Cardiac septum (tissue), 1 donor: ENCODE results near the gene FOS. TPM values are rescaled to one million over a fixed set of nuclear protein-coding genes. Genes with fewer than 3 reads are reported as not detected.
"Not testable (repeated sequence)": the region's sequence is repeated elsewhere in the genome, so short reads cannot be mapped to it uniquely, and the experiment has no call there.

Experiments used
- DNase-seq: peaks from one replicate; pipeline ENCODE4 v3.0.0-alpha.2; 2020; ENCODE audit warnings: low spot score
- intact Hi-C: fragments of 100-400 bp; cut with DNase I; formaldehyde crosslinking; loops from one replicate; pipeline ENCODE4 v1.14.0; 2022
- long read RNA-seq: library from polyadenylated mRNA; unstranded; transcript quantifications from one replicate; pipeline ENCODE4 v2.0.0, GENCODE V29; 2021
- total RNA-seq: library from RNA; stranded (reverse); fragmentation: NEBNext Ultra II Directional; extraction: Animal tissue kit (Norgen Biotek cat#: 25700); gene quantifications from one replicate; pipeline ENCODE4 v1.2.1, GENCODE V29; 2021
- donor health status: DM: no; HTN: no; CAD: no.

The FOS gene
- total RNA-seq: 25.8 TPM
- long read RNA-seq, transcript FOS-201 (4 exons, 2,158 nt): major isoform, 7 of 12 reads
- long read RNA-seq, partial matches to known transcripts: 0 of 12 reads
- long read RNA-seq, other reads (novel, unspliced or antisense): 2 of 12 reads

GRCh38 chr14:75278422-75279152 lies at the start of gene FOS:
TSS of gene FOS (plus strand) at chr14:75278828. CDS start at chr14:75278983, 155 bp downstream.
- DNase-seq: peak; percentile 98
- intact Hi-C loops: loop anchor here (5.0 kb wide), 1 partner anchor 131 kb away; no protein-coding TSS in a partner anchor

DNA sequence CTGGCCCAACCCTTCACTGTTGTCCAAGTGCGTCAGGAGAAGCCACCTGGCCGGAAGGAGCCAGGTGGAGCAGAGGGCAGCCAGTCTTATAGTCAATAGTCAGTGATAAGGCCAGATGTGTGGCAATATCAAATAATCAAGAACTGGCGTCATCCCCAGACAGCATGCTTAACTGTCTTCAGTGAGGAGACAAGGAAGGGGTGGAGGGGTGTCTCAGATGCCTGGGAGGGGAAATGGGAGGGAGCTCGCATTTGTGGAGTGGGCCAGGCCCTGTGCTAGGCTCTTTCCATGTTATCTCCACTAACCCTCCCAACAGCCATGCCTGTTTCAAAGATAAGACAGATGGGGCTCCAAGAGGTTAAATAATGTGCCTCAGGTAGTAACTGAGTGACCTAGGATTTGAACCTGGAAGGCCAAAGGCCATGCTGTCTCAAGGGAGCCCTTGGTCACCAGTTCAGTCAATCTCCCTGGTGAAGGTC lies 48.9 kb upstream of the FOS start:
- DNase-seq: no peak
- intact Hi-C loops: no loop called here

- intact Hi-C loops: no loop called here
- DNase-seq: no peak
These were observed 48.4 kb upstream of the FOS start for GRCh38 chr14:75230140-75230792.

DNA sequence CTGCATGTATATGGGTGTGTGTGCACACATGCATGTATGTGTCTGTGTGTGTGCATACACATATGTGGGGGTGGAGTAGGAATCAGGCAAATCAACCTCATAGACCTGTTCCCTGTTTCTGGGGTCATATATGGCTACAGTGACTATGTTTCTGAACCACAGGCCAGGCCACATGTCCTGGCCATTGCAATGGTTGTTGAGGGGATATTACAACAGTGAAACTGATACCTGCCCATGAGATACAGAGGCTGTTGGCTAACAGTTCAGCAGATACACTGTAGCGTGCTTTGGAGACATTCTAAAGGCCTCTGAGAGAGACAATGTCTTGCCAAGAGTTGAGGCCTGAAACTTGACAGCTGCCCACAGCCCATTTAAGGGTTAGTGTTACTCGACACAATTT lies 47.3 kb upstream of the FOS start:
- DNase-seq: no peak
- intact Hi-C loops: no loop called here

- no peak for DNase-seq
- intact Hi-C loops: no loop called here
These were observed 46.4 kb upstream of the FOS start for GRCh38 chr14:75232191-75232590.

GRCh38 chr14:75232597-75232996 lies 46.0 kb upstream of the FOS start:
- no peak for DNase-seq
- intact Hi-C loops: no loop called here

DNA sequence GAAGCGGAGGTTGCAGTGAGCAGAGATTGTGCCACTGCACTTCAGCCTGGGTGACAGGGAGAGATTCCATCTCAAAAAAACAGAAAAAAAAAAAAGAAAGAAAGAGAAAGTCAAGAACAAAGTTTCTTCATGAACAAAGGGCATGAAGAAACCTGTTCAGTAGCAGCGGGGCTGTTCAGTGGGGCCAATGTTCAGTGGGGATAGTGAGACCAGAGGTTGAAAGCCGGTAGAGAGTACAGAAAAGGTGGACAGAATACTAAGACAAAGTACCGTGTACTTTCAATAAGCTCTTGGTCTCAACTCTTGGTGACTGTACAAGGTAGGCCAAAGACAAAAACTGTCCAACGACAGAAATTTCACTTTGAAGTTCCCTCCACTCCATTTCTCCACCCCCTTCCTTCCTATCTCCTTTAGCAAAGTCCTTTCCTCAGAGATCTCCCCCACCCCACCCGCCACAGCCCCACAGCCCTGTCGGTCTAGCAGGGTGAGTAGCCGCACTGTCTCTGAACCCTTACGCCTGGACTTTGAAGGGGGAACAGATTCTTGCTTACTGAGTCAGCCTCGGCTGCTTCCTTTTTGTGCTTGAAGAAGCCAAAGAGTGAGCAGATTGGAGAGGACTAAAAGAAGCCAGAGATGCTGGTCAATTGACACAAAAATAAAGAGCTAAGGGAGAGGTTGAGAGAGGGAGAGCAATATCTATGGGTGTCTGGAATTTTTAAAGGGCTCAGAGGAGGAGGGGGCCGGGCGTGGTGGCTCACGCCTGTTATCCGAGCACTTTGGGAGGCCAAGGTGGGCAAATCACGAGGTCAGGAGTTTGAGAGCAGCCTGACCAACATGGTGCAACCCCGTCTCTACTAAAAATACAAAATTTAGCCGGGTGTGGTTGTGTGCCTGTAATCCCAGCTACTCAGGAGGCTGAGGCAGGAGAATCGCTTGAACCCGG lies 44.2 kb upstream of the FOS start:
- DNase-seq: no peak
- intact Hi-C loops: loop anchor here (5.0 kb wide), 1 partner anchor 58 kb away; no protein-coding TSS in a partner anchor

DNA sequence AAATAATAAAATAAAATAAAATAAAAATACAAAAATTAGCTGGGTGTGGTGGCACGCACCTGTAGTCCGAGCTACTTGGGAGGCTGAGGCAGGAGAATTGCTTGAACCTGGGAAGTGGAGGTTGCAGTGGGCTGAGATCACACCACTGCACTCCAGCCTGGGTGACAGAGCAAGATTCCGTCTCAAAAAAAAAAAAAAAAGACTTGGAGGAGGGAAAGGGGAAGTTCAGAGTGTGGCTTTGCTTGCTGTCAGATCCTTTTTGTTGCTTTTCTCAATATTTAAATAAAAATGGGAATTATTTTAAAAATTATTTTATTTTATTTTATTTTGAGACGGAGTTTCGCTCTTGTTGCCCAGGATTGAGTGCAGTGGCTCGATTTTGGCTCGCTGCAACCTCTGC lies 43.4 kb upstream of the FOS start:
- intact Hi-C loops: loop anchor here (5.0 kb wide), 1 partner anchor 57 kb away; no protein-coding TSS in a partner anchor

DNA sequence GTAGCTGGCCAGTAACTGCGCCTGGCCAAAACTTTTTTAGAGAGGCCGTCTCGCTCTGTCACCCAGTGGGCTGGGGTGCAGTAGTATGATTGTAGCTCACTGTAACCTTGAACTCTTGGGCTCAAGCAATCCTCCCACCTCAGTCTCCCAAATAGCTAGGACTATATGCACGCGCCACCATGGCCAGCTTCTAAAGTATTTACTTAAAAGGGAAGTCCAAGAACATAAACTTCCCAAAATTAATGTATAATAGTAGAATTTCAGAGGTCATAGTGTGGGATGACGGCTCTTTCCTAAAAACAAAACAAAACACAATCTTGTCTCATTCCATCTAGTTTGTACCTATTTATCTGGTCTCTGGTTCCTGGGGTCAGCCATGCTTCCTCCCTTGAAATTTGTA lies 42.2 kb upstream of the FOS start:
- intact Hi-C loops: loop anchor here (5.0 kb wide), 1 partner anchor 56 kb away; no protein-coding TSS in a partner anchor
- no peak for DNase-seq

More for the DNA sequence above, 43.4 kb upstream of the FOS start:
- DNase-seq: not testable (repeated sequence)

- intact Hi-C loops: loop anchor here (1.0 to 5.0 kb wide), 2 partner anchors 40 to 55 kb away; no protein-coding TSS in a partner anchor
- DNase-seq: no peak
These were observed 41.7 kb upstream of the FOS start for GRCh38 chr14:75236901-75237419.

DNA sequence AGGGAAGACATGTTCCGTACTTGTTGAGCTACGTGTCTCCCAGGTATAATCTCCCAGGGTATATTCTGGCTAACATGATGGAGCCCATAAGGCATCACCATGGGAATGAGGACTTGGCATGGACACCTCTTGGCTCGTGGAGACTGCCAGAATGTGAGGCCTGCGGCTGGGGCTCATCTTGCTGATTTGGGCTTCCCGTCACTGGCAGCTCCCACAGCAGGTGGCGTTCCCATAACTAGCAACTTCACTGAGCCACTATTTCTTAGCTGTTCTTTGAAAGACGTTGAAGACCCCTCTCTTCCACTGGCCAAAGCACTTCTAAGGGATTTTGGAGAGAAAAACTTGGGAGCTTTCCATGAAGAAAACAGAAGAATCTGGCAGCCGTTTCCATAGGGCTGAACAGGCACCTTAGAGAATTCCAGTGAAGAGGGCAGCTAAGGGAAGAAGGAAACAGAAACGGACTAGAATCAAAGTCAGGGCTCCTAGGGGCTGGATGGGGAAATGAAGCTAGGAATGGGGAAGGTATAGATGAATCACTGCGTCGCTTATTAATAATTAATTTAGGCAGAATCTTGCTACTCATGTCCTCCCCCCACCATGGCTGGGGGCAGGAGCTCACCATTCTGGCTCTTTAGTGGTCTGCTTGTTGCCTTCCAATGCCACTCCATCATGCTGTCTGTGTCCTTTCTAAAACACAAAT lies 39.7 kb upstream of the FOS start:
- intact Hi-C loops: loop anchor here (5.0 kb wide), 1 partner anchor 53 kb away; no protein-coding TSS in a partner anchor
- DNase-seq: no peak

DNA sequence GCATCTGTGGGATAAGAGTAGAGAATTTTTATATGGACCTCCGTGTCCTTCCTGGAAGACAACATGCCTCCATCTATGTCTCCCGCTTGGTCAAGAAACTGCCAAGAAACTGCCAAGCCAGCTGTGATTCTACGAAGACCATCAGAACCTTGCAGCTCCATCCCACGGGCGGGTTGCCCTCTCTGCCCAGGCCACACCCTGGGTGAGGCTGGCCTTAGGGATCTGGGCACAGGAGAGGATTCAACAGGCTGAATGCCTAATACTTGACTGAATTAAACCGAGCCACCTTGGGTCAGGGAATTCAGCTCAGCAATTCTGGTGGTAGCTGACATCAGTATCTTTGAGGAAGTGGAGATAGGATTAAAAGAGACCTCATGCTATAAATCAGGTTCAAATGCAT lies 37.8 kb upstream of the FOS start:
- no peak for DNase-seq
- intact Hi-C loops: no loop called here

- intact Hi-C loops: no loop called here
- DNase-seq: peak; percentile 10
These were observed 35.9 kb upstream of the FOS start for GRCh38 chr14:75242546-75243273.

- intact Hi-C loops: no loop called here
- DNase-seq: no peak
These were observed 34.5 kb upstream of the FOS start for GRCh38 chr14:75244121-75244520.

GRCh38 chr14:75246546-75247285 lies 31.9 kb upstream of the FOS start:
- no peak for DNase-seq
- intact Hi-C loops: no loop called here

GRCh38 chr14:75247286-75247922 lies 31.2 kb upstream of the FOS start:
- no peak for DNase-seq
- intact Hi-C loops: no loop called here

DNA sequence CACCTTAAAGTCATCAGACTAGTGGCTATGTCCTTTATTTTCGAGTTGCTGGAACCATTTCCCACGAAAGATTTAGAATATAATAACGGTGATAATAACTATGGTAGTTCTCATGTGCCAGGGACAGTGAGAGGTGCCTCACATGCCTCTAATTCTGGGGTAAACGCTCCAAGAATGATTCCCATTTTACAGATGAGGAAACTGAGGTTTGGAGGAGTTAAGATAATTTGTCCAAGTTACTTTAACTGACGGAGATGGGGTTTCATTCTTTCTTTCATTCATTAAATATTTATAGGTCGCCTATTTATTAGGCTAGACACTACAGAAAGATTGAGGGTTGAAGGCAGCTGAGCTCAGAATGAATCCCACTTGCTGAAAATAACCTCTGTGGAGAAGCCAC lies 30.7 kb upstream of the FOS start:
- intact Hi-C loops: no loop called here
- DNase-seq: no peak
